ENCODE measurements around the gene GALNT2.

- TF ChIP-seq CTCF (IDR thresholded peaks at IDR 0.05) (no peak), EZH2 (IDR thresholded peaks at IDR 0.05; ENCODE audit: borderline replicate concordance, insufficient read depth, low read depth, low read length, poor library complexity, severe bottlenecking) (no peak)
Observed at GRCh38 chr1:230175163-230175747, 108.2 kb downstream of the GALNT2 start.
